ENCODE measurements around the gene CCDC154.
"Not testable (repeated sequence)": the region's sequence is repeated elsewhere in the genome, so short reads cannot be mapped to it uniquely, and the experiment has no call there.

Gene CCDC154

DNA sequence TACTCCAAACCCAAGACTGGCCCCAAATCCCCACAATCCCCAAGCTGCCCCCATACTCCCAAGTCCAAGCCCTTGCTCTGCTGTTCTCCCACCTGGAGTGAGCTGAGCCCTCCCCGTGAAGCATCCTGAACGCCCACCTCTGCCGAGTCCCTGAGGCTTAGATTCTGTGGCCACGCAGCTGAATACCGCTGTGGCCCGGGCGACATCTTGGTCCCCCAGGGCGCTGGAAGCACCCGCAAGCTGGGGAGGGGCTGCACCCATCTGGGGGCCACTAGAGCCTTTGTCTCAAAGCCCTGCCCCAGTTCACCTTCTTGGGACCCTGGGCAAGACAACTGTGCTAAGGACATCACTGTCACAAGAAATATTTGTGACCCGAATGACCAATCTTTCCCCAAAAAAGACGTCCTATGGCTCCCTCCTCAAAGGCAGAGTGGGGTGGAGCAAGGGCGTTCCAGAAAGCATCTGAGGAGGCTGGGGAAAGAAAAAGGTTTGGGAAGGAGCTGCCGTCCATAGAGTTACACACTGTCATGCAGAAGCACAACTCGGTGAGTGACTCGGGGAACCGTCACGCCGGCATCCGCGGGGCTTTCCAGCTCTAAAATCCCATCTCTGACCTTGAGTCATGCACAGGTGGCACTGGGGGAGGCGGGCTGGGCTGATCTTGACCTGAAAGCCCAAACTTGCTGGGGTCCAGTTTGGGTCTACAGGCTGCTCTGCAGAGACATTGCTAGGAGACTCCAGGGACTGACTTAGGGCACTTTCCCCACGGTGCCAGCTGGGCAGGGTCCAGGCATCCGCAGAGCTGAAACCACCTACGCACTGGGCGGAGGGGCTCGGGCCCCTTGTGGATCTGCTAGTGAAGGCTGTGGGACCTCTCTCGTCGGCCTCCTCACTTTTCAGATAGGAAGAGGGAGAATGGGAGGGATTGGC, 37.8 kb upstream of the CCDC154 start:
- TF ChIP-seq CTCF (IDR thresholded peaks at IDR 0.05; ENCODE audit: control insufficient read depth, insufficient read depth, low read depth, low read length, missing control alignments), result no peak
- no peak overlapping the region for H3K4me3 ChIP-seq (ENCODE audit: control insufficient read depth, low read depth, low read length)
- no peak for DNase-seq (ENCODE audit: low read depth)

- not testable (repeated sequence) for DNase-seq (ENCODE audit: low read depth); H3K4me3 ChIP-seq (ENCODE audit: control insufficient read depth, low read depth, low read length)
Measured at GRCh38 chr16:1478937-1479336, 34.6 kb upstream of the CCDC154 start.

GRCh38 chr16:1477033-1477432, 32.7 kb upstream of the CCDC154 start:
- TF ChIP-seq CTCF (IDR thresholded peaks at IDR 0.05; ENCODE audit: control insufficient read depth, insufficient read depth, low read depth, low read length, missing control alignments), result no peak
- DNase-seq (ENCODE audit: low read depth), result no peak
- no peak overlapping the region for H3K4me3 ChIP-seq (ENCODE audit: control insufficient read depth, low read depth, low read length)

DNA sequence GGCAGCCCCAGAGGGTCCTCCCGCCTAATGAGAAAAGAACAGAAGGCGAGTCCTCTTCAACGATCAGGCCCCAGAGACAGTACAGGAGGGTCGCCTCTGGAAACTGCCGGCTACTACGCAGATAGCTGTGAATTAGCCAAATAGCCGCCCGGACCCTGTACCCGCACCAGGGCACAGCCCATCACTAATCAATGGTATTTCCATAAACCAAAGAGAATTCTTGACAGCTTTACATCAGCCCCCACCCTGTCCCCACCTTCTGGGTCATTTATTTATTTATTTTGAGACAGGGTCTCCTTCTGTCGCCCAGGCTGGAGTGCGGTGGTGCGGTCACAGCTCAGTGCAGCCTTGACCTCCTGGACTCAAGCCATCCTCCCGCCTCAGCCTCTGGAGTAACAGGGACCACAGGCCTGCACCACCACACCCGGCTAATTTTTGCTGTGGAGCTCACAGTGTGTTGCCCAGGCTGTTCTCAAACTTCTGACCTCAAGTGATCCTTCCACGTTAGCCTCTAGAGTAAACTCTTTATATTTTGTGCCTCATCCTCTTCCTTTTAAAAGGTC, 31.3 kb upstream of the CCDC154 start:
- TF ChIP-seq CTCF (IDR thresholded peaks at IDR 0.05; ENCODE audit: control insufficient read depth, insufficient read depth, low read depth, low read length, missing control alignments), result no peak
- peak overlapping the region; percentile 78 for H3K4me3 ChIP-seq (ENCODE audit: control insufficient read depth, low read depth, low read length)
- no peak for DNase-seq (ENCODE audit: low read depth)

DNA sequence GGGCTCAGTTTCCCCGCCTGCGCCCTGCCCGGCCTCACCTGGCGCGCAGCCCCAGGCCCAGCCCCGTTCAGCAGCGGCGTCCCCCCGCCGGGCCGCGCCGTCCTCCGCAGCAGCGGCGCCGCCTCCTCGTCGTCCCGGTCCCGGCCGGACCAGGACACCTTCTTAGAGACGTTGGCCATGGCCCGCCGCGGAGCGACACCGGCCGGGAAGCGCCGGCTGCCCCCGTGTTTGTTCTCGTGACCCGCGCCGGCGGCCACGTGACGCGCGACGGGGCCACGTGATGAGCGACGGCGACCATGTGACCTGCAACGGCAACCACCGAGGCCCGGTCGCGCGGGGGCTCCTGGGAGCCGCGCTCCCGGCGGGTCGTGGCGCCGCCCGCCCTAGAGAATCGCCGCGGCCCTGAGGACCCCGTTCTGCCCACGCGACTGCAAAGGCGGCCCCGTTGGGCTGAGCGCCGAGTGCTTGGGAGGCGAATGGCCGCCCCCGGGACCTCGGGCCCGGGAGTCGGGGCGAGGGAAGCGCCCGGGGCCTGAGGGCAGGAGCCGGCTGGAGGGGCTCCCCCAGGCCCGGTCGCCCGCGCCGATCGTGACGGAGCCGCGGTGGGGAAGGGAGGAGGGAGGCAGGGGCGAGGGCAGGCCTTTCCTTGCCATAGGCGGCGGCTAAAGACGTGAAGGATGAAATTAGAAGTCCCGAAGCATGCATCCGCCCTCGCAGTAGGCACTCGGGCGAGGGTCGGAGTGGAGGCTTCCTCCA, 30.6 kb upstream of the CCDC154 start, which contains the start of gene CLCN7:
CLCN7 (minus strand) TSS at position 233 of the 756 bp plus-strand sequence; CDS start at position 179, 54 bp downstream.
- DNase-seq (ENCODE audit: low read depth), result peak; percentile 27
- peak within 1 kb of the TSS; percentile 78 for H3K4me3 ChIP-seq (ENCODE audit: control insufficient read depth, low read depth, low read length)
- no peak for TF ChIP-seq CTCF (IDR thresholded peaks at IDR 0.05; ENCODE audit: control insufficient read depth, insufficient read depth, low read depth, low read length, missing control alignments)

- no peak for TF ChIP-seq CTCF (IDR thresholded peaks at IDR 0.05; ENCODE audit: control insufficient read depth, insufficient read depth, low read depth, low read length, missing control alignments)
- peak overlapping the region; percentile 78 for H3K4me3 ChIP-seq (ENCODE audit: control insufficient read depth, low read depth, low read length)
- no peak for DNase-seq (ENCODE audit: low read depth)
Measured at GRCh38 chr16:1474082-1474795, 29.9 kb upstream of the CCDC154 start.
